Pulmonary artery endothelial cell (primary cell): ENCODE results near the gene NABP1. TPM values are rescaled to one million over a fixed set of nuclear protein-coding genes. Genes with fewer than 3 reads are reported as not detected.

Experiments
- DNase-seq: peaks from one replicate; pipeline ENCODE4 v3.0.0-alpha.2; 2011; ENCODE audit warnings: low read depth, low spot score
- total RNA-seq: library from RNA; depleted of rRNA; stranded (reverse); fragments of >200 nt; gene quantifications from 2 replicates; pipeline ENCODE4 v1.2.3, GENCODE V29; 2014

NABP1 gene
- total RNA-seq, 1 donor from 2014 or later: 40.8 TPM

DNA sequence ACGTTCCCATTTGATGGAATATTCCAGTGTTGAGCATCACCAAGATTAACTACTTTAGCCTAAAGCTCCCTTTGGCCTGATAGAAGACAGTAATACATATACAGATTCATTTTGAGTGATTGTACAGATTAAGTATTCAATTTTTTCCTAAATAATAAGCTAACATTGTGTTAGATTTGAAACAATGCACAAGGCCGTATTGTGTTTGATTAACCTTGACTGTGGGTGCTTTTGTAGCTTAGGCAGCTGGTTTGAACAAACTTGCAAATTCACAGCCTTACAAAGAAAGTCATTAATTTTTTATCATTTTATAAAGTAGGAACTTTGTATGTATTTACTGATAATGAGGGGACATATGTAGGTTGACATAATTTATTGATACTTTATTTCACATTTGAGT lies 29.6 kb downstream of the NABP1 start:
- no peak for DNase-seq

DNA sequence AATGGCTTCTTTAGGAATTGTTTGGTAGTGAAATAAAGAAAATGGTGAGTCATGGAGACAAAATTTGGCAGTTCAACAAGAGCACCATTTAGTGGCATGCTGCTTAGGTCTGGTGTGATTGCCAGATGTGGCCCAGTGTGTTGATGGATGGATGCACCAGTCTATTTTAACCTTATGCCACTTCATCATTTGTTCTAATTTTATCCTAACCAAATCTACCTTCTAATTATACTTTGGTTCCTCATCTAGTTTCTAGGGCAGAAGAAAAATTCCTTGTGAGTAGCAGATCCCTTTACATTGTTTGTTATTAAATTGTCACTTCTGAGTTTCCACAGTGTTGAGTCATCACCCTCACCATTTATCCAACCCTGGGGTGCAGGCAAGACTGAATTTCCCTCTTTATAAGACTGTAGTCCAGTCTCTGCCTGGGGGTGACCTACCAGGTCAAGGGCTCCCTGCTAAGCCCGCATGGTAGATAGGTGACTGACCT lies 32.5 kb downstream of the NABP1 start:
- no peak for DNase-seq

DNA sequence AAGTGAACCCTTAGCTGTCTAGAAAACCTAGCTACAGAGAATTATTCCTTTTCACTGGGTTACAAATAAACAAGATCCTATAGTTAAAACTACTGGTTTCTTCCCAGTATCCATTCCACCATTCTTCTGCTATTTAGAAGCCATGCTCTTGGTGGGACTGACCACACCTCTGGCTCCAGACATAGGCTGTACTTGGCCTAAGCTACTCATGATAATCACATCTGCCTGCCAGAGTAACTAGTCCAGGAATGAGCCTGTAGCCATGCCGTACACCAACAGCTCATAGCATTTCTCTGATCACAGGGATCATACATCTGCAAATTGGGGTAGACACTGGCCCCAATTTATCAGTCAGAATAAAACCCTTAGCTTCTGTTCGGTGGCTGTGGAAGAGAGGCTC lies 33.7 kb downstream of the NABP1 start:
- no peak for DNase-seq

DNA sequence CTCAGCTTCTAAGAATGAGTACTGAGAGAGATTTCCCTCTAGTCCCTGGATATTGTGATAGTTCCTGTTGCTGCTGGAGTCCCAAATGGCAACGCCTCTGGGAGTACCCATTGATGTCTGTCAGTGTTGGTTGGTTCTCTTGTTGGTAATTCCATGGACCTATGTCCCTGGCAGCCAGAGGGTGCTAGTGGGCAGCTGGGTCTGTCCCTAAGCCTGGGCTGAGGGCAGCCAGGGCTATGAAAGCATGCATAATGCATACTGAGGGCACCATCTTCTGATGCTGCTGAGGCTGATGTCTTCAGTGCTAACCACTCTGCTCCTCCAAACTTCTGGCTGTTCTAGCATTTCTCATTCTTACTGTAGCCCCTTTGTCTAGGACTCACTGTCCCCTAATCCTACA lies 35.9 kb downstream of the NABP1 start:
- no peak for DNase-seq

DNA sequence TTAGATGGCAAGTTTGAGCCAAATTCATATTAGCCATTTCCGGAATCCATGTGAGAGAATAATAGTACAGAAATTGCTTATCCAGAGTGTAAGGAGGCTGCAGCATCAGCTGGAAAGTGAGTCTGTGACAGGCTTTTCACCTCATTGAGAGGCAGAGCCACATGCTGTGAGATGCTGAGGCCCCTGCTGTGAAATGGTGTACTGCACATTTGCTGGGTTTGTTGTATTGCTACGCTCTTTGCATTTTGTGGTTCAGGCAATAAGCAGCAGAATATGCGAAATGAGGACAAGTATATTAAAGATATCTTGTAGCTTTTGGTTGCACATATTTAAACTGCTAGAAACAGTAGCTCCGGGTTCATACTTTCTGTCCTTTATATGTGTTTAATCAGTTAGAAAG lies 37.0 kb downstream of the NABP1 start:
- DNase-seq: no peak

DNA sequence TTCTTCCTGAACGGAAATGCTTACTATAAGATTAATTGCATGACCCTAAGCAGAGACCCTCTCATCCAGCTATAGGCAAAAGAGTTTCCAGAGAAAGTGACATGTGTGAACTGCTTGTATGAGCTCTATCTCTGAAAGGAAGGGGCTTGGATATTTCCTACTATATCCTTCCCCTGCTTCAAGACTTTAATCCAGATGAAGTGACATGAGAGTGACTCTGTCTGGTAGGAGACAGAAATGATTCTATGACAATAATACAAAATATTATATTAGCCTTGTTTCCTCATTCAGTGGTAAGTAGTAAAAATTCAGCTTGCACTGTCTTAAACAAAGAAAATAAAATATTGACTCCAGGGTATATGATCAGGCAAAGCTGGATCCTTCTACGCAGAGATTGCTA lies 37.5 kb downstream of the NABP1 start:
- no peak for DNase-seq

- DNase-seq: no peak
These were observed 41.3 kb downstream of the NABP1 start for GRCh38 chr2:191719261-191719660.

DNA sequence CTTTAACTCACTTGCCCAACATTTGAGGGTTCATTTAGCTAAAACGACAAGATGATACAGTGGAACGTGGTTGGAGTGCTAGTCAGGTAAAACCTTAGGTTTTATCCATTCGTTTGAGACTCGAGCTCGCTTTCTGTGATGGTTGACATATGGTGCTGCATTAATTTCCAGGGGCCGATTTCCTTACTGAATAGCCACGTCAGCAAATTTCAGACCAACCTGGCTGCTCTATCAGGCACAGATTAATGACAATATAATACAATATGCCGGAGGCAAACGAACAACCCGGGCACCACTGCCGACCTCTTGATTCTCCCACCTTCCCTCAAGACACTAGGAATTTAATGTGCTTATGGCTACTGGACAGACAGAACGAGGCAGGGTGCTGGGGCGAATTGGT lies 42.0 kb downstream of the NABP1 start:
- DNase-seq: no peak

GRCh38 chr2:191721331-191721730 lies 43.4 kb downstream of the NABP1 start:
- DNase-seq: no peak

GRCh38 chr2:191724015-191724414 lies 46.1 kb downstream of the NABP1 start:
- no peak for DNase-seq

DNA sequence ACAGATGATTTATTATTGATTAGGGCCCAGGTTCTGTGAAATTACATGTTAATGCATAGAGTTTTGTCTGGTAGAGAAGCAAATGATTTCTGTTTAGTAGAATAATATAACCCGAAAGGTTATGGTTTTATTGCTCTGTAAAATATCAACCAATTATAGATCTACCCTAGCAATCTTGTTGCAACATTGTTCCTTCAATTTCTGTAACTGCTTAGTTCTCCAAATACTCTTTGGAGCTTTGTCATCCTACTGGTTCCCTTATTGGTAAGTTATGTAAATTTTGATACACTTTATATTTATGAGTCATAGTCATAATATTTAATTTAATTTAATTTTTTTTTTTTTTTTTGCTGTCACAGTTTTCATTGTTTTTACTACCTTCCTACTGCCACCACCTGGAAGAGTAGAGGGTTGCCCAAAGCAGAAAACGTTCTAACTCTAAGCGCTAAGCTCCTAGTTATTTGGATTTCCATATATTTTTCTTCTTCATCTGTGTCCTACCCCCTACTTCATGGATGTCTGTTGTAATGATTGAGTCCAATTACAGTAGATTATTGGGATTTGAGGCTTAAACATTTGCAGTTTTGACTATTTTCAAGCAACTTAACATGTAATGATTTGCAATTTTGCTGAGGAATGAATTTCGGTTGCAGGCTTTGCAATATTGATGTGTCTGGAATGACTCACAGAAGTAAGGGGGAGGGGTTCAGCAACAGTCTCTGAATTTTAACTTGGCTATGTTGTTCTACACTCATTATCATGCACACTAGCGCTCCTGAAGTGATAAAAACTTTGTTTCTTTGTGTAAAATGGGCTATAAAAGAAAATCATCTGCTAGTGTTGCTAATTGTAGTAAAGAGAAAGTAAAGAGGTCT lies 51.1 kb downstream of the NABP1 start:
- no peak for DNase-seq

- no peak for DNase-seq
These were observed 52.3 kb downstream of the NABP1 start for GRCh38 chr2:191730263-191730662.

Other genes with a start within 250 kb of the NABP1 start
- 119 and 193 TPM in 2 replicates for gene CAVIN2, start 169.0 kb downstream of the NABP1 start, total RNA-seq